Measurements from ENCODE around the gene STOML1.

Gene STOML1

GRCh38 chr15:73996267-73996666, 4.2 kb upstream of the STOML1 start:
- Mint-ChIP-seq H3K4me3 (peak overlapping the region; percentile 94), H3K27me3 (no peaks in the 10 kb centered on the region), H3K36me3 (ENCODE audit: low read depth) (peaks cover 30% of the 10 kb centered on the region), H3K4me1 (ENCODE audit: low read depth) (peaks cover 68% of the 10 kb centered on the region), H3K9me3 (no peaks in the 10 kb centered on the region), H3K27ac (peak overlapping the region; percentile 94)

GRCh38 chr15:73994912-73995622, 3.0 kb upstream of the STOML1 start:
- H3K36me3 Mint-ChIP-seq (ENCODE audit: low read depth), result peaks cover 20% of the 10 kb centered on the region
- peaks cover 61% of the 10 kb centered on the region for H3K4me1 Mint-ChIP-seq (ENCODE audit: low read depth)
- H3K27me3 Mint-ChIP-seq, result no peaks in the 10 kb centered on the region
- peak overlapping the region; percentile 94 for H3K27ac Mint-ChIP-seq
- peak overlapping the region; percentile 94 for H3K4me3 Mint-ChIP-seq
- H3K9me3 Mint-ChIP-seq, result no peaks in the 10 kb centered on the region

GRCh38 chr15:73994413-73994883, 2.4 kb upstream of the STOML1 start, which contains the start of gene PML:
Gene PML (plus strand): TSS chr15:73994716. CDS start chr15:73994813, 97 bp downstream.
- H3K27me3 Mint-ChIP-seq, result no peaks in the 10 kb centered on the region
- peaks cover 60% of the 10 kb centered on the region for H3K4me1 Mint-ChIP-seq (ENCODE audit: low read depth)
- H3K9me3 Mint-ChIP-seq, result no peaks in the 10 kb centered on the region
- peak within 1 kb of the TSS; percentile 94 for H3K4me3 Mint-ChIP-seq
- peaks cover 18% of the 10 kb centered on the region for H3K36me3 Mint-ChIP-seq (ENCODE audit: low read depth)
- H3K27ac Mint-ChIP-seq, result peak within 1 kb of the TSS; percentile 94

GRCh38 chr15:73993211-73993994, 1.3 kb upstream of the STOML1 start:
- Mint-ChIP-seq H3K4me1 (ENCODE audit: low read depth) (peaks cover 50% of the 10 kb centered on the region), H3K36me3 (ENCODE audit: low read depth) (peaks cover 9% of the 10 kb centered on the region), H3K4me3 (peak overlapping the region; percentile 94), H3K27ac (no peak overlapping the region), H3K27me3 (no peaks in the 10 kb centered on the region), H3K9me3 (no peaks in the 10 kb centered on the region)

- Mint-ChIP-seq H3K27me3 (no peaks in the 10 kb centered on the region), H3K4me1 (ENCODE audit: low read depth) (peaks cover 50% of the 10 kb centered on the region), H3K36me3 (ENCODE audit: low read depth) (peaks cover 3% of the 10 kb centered on the region), H3K9me3 (no peaks in the 10 kb centered on the region), H3K27ac (peak overlapping the region; percentile 58), H3K4me3 (peak overlapping the region; percentile 70)
Measured at GRCh38 chr15:73992594-73992898, 451 bp upstream of the STOML1 start.

DNA sequence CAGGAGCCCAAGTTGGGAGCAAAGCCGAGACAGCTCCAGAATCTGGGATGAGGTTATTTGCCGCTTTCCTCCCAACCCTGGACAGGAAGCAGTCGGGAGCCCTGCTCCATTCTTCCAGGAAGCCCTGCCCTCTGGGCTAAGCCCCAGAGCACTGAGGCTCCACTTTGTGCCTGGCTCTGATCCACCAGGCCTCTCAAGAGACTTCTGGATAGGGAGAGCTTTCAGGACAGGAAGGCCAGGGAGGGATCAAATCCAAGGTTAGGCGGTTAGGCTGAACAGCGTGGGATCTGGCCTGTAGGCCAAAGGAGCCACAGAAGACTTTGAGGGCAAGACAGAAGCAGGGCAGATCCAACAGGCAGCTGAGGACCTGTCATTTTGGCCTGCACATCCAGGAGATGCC, 835 bp downstream of the STOML1 start:
- no peaks in the 10 kb centered on the region for H3K9me3 Mint-ChIP-seq
- no peaks in the 10 kb centered on the region for H3K36me3 Mint-ChIP-seq (ENCODE audit: low read depth)
- H3K27me3 Mint-ChIP-seq, result no peaks in the 10 kb centered on the region
- H3K4me3 Mint-ChIP-seq, result peak overlapping the region; percentile 82
- peak overlapping the region; percentile 58 for H3K27ac Mint-ChIP-seq
- peaks cover 40% of the 10 kb centered on the region for H3K4me1 Mint-ChIP-seq (ENCODE audit: low read depth)

DNA sequence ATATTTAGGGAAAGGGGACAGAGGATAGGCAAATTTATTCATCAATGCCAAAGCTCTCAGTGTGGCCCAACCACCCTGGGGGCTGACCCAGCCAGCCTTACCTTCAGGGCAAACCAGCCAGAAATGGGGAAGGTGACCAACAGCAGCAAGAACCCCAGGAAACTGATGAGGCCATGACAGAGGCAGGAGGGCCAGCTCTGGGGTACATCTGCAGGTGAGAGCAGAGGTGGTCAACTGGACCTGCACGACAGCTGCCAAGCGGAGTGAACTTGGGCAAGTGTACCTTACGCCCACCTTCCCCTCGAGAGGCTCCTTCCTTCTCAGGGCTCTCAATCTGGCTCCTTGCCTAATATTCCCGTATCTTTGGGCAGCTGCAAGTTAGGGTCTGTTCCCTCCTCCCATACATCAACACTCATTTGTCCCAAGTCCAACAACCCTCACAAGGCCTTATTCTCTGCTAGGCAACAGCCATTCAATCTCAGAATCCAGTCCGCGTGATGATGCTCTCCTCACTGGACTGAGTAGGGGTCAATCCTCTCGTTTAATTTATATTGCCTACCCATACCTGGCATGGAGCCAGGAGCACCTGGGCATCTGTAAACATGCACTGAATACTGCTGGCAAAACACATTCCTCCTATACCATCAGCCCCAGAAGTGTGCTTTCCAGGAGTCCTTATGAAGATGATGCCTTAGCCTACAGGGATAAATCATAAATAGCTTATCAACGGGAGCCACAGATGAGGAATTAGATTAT, 1.7 kb downstream of the STOML1 start:
- Mint-ChIP-seq H3K27me3 (no peaks in the 10 kb centered on the region), H3K4me1 (ENCODE audit: low read depth) (peaks cover 36% of the 10 kb centered on the region), H3K36me3 (ENCODE audit: low read depth) (no peaks in the 10 kb centered on the region), H3K4me3 (peak overlapping the region; percentile 82), H3K27ac (peak overlapping the region; percentile 31), H3K9me3 (no peaks in the 10 kb centered on the region)

DNA sequence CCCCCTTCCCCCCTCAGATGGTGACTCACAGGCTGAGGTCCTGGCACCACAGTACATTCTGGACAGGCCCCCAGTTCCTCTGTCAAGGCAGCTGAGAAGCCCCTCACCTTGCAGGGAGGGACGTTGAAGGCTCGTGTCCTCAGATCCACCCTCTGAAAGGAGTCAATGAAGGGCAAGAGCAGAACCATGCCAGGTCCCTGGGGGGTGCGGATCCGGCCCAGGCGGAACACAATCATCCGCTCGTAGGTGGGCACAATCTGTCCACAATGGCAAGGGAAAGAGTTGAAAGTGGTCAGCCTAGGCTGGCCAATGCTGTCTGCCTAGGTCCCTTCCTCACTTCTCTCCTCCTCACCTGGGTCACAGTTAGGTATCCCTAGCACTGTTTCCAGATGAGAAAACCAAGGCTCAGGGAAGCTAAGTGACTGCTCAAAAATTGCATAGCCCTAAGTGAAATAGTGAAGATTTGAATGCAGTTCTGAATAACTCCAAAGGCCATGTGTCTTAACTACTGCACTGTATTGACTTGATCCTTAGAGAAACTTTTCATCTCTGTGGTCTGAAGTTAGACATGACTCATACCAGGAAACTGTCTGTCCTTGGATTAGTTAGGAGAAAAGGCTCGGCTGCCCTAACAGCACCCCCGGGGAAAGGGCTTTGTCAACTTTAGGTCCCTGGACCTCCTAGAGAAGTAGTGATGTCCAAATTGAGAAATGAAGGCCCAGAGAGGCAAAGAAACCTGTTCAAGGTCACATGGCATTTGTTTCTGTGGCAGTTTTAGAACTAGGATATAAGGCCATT, 2.9 kb downstream of the STOML1 start:
- Mint-ChIP-seq H3K27ac (peak overlapping the region; percentile 40), H3K4me1 (ENCODE audit: low read depth) (peaks cover 40% of the 10 kb centered on the region), H3K27me3 (no peaks in the 10 kb centered on the region), H3K9me3 (no peaks in the 10 kb centered on the region), H3K4me3 (no peak overlapping the region), H3K36me3 (ENCODE audit: low read depth) (no peaks in the 10 kb centered on the region)

GRCh38 chr15:73988445-73988969, 3.6 kb downstream of the STOML1 start:
- Mint-ChIP-seq H3K9me3 (no peaks in the 10 kb centered on the region), H3K4me1 (ENCODE audit: low read depth) (peaks cover 39% of the 10 kb centered on the region), H3K27me3 (no peaks in the 10 kb centered on the region), H3K36me3 (ENCODE audit: low read depth) (no peaks in the 10 kb centered on the region), H3K4me3 (no peak overlapping the region), H3K27ac (no peak overlapping the region)

- Mint-ChIP-seq H3K9me3 (no peaks in the 10 kb centered on the region), H3K27ac (no peak overlapping the region), H3K4me1 (ENCODE audit: low read depth) (peaks cover 39% of the 10 kb centered on the region), H3K36me3 (ENCODE audit: low read depth) (no peaks in the 10 kb centered on the region), H3K27me3 (no peaks in the 10 kb centered on the region), H3K4me3 (no peak overlapping the region)
Measured at GRCh38 chr15:73987681-73988444, 4.2 kb downstream of the STOML1 start.

DNA sequence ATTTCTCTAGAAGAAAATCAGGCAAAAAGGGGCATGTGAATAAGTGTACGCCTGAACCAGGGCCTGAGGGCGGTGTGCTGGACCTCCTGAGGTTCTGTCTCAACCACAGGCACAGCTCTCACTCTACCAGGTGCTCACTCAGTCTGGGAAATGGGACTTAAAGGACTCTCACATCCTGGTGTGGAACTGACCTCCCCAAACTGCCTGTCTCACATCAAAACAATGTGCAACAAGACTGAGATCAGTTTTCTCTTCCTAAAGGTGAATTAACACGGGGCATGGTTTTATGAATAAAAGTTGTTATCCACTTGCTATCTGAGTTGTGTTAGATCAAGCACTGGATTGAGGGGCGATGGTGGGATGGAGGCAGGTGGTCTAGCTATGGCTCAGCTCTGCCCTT, 4.8 kb downstream of the STOML1 start:
- Mint-ChIP-seq H3K36me3 (ENCODE audit: low read depth) (no peaks in the 10 kb centered on the region), H3K4me3 (no peak overlapping the region), H3K9me3 (no peaks in the 10 kb centered on the region), H3K27me3 (no peaks in the 10 kb centered on the region), H3K4me1 (ENCODE audit: low read depth) (peaks cover 39% of the 10 kb centered on the region), H3K27ac (peak overlapping the region; percentile 9)

GRCh38 chr15:73986776-73987056, 5.4 kb downstream of the STOML1 start:
- Mint-ChIP-seq H3K36me3 (ENCODE audit: low read depth) (no peaks in the 10 kb centered on the region), H3K9me3 (no peaks in the 10 kb centered on the region), H3K27ac (peak overlapping the region; percentile 9), H3K27me3 (no peaks in the 10 kb centered on the region), H3K4me1 (ENCODE audit: low read depth) (peaks cover 44% of the 10 kb centered on the region), H3K4me3 (no peak overlapping the region)

GRCh38 chr15:73986055-73986775, 5.9 kb downstream of the STOML1 start:
- Mint-ChIP-seq H3K36me3 (ENCODE audit: low read depth) (no peaks in the 10 kb centered on the region), H3K4me3 (no peak overlapping the region), H3K27ac (peak overlapping the region; percentile 9), H3K27me3 (no peaks in the 10 kb centered on the region), H3K9me3 (no peaks in the 10 kb centered on the region), H3K4me1 (ENCODE audit: low read depth) (peaks cover 46% of the 10 kb centered on the region)

Data from stimulated activated naive CD8-positive, alpha-beta T cell treated with anti-CD3 and anti-CD28 coated beads, Interleukin-15, Interleukin-2, amounts not matched to agents 100 ng/mL and 50 ng/mL, for 24 hours (primary cell).